SU-DHL-6 (cell line): Measurements from ENCODE around the gene PDCD11.

Experiments
- H2AFZ ChIP-seq: fragments of 200-600 bp; sonication (generic); 2 replicates; pipeline ENCODE4 v1.6.1; 2014; ENCODE audit warnings: low read depth, mild to moderate bottlenecking, moderate library complexity, mixed read lengths, antibody characterized with exemption, low read length; ENCODE audit not compliant: severe bottlenecking
- H3F3A ChIP-seq: fragments of 200-600 bp; shearing (Covaris generic); 2 replicates; pipeline ENCODE4 v1.6.0; 2016; ENCODE audit warnings: antibody characterized with exemption, mild to moderate bottlenecking; ENCODE audit not compliant: insufficient read depth
- H3K27ac ChIP-seq: fragments of 200-600 bp; sonication (generic); 2 replicates; pipeline ENCODE4 v1.5.1; 2016; ENCODE audit warnings: low read depth, mild to moderate bottlenecking, low read length, moderate library complexity, mixed read lengths
- H3K27me3 ChIP-seq: fragments of 200-600 bp; sonication (generic), shearing (Covaris generic); 2 replicates; pipeline ENCODE4 v1.6.0; 2014; ENCODE audit warnings: mild to moderate bottlenecking, low read length
- H3K36me3 ChIP-seq: fragments of 200-600 bp; sonication (generic); 2 replicates; pipeline ENCODE4 v1.6.1; 2014; ENCODE audit warnings: mild to moderate bottlenecking, low read length, mixed read lengths
- H3K4me2 ChIP-seq: fragments of 300-600, 200-600 bp; shearing (Covaris generic), sonication (generic); 2 replicates; pipeline ENCODE4 v1.6.0; 2014; ENCODE audit warnings: low read length, low read depth, mild to moderate bottlenecking; ENCODE audit not compliant: poor library complexity, severe bottlenecking
- H3K4me3 ChIP-seq: fragments of 200-600 bp; sonication (generic); 2 replicates; pipeline ENCODE4 v1.5.1; 2014; ENCODE audit warnings: antibody characterized with exemption, low read length, mild to moderate bottlenecking, mixed read lengths; ENCODE audit not compliant: insufficient read depth, poor library complexity, severe bottlenecking
- H3K79me2 ChIP-seq: fragments of 200-600 bp; sonication (generic); 2 replicates; pipeline ENCODE4 v1.6.1; 2014; ENCODE audit warnings: mild to moderate bottlenecking, low read length, moderate library complexity; ENCODE audit not compliant: insufficient read depth
- H3K9ac ChIP-seq: fragments of 200-600 bp; sonication (generic); 2 replicates; pipeline ENCODE4 v1.7.0; 2014; ENCODE audit warnings: mild to moderate bottlenecking, low read length
- H3K9me2 ChIP-seq: fragments of 200-600 bp; sonication (generic); replicated peaks from 2 replicates; pipeline ENCODE4 v1.6.1; 2014; ENCODE audit warnings: low read length; ENCODE audit not compliant: insufficient read depth
- H3K9me3 ChIP-seq: fragments of 200-600 bp; sonication (generic); 2 replicates; pipeline ENCODE4 v1.6.1; 2014; ENCODE audit warnings: low read length, mixed read lengths; ENCODE audit not compliant: insufficient read depth
- H4K20me1 ChIP-seq: fragments of 200-600 bp; sonication (generic); 2 replicates; pipeline ENCODE4 v1.6.1; 2014; ENCODE audit warnings: low read depth, mild to moderate bottlenecking, antibody characterized with exemption, low read length, moderate library complexity, mixed read lengths
- CTCF ChIP-seq: fragments of 200-600 bp; sonication (generic); IDR thresholded peaks from one replicate; pipeline ENCODE4 v1.5.1; 2017; ENCODE audit warnings: antibody characterized with exemption, mild to moderate bottlenecking, low read length, moderate library complexity; ENCODE audit not compliant: insufficient read depth, poor library complexity, severe bottlenecking
- EZH2phosphoT487 ChIP-seq: fragments of 200-600 bp; sonication (generic), shearing (Covaris generic); conservative IDR thresholded peaks from 2 replicates; pipeline ENCODE4 v1.6.1; 2018; ENCODE audit warnings: mild to moderate bottlenecking, antibody characterized with exemption, low read length, moderate library complexity, mixed read lengths

The PDCD11 gene

GRCh38 chr10:103449208-103450144 is 53.0 kb downstream of the PDCD11 start:
- no peak overlapping the region for H3K9ac ChIP-seq
- H3K27me3 ChIP-seq, result no peaks in the 10 kb centered on the region
- no peaks in the 10 kb centered on the region for H3F3A ChIP-seq
- H3K9me2 ChIP-seq, result no peaks in the 10 kb centered on the region
- TF ChIP-seq EZH2phosphoT487, result no peak
- no peak overlapping the region for H3K27ac ChIP-seq
- H3K79me2 ChIP-seq, result no peaks in the 10 kb centered on the region
- no peak overlapping the region for H2AFZ ChIP-seq
- no peaks in the 10 kb centered on the region for H3K36me3 ChIP-seq
- no peak overlapping the region for H3K4me2 ChIP-seq
- H3K4me3 ChIP-seq, result no peak overlapping the region
- H3K9me3 ChIP-seq, result no peaks in the 10 kb centered on the region
- H4K20me1 ChIP-seq, result no peaks in the 10 kb centered on the region

DNA sequence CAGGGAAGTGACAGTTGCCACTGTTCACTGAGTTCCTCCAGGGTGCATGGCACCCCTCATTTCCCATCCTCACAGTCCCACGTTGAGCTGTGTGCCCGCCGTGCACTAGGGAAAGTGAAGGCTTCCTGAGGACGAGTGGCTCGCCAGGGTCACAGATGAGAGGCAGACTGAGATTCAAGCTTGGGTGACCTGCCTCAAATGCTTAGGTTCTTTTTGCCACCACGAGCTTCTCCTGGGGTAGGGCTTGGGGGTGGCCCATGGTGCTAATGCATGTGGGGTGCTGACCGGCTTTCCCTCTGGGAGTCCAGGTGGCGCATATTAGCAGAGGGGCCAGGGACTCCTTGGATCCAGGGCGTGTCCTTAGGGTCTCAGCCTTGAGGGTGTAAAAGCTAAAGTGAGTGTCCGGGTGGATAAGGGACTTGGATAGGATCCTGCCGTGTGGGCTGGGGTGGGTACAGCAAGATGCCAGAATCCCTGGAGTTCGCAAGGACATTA is 53.8 kb downstream of the PDCD11 start:
- no peak for TF ChIP-seq EZH2phosphoT487
- no peak for TF ChIP-seq CTCF
- Histone ChIP-seq H3K4me2 (no peak overlapping the region), H3K9me3 (no peaks in the 10 kb centered on the region), H4K20me1 (no peaks in the 10 kb centered on the region), H3K27ac (no peak overlapping the region), H3K9me2 (no peaks in the 10 kb centered on the region), H2AFZ (no peak overlapping the region), H3K27me3 (no peaks in the 10 kb centered on the region), H3K36me3 (no peaks in the 10 kb centered on the region), H3K4me3 (no peak overlapping the region), H3K79me2 (no peaks in the 10 kb centered on the region), H3F3A (no peaks in the 10 kb centered on the region), H3K9ac (no peak overlapping the region)

DNA sequence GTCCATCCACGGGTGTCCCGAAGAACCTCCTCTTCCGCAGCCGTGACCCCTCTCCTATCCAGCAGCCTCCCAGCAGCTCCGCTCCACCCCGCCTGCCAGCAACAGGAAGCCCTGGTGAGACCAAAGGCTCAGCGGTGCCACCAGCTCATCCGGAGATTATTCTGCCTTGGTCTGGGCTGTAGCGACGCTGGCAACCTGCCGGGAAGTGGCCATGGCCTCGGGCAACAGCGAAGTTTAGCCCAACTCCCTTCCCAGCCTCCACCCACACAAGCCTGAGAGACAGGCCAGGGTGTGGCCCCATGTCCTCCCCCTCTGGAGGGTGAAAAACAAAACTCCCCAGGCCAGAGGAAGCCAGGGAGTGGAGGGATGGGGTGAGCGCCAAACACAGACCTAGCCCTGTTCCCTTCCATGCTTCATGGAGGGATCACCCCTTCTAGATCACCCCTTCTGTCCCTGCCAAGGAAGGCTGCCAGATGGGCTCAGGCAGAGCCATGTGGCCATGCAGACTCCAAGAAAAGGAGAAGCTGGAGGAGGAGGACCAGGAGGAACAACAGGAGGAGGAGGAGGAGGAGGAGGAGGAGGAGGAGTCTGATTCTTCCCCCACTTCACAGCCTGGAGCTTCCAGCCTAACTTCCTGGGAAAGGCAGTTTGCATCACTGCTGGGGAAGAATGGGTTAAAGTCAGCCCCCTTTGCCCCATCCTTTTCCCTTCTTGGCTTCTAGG is 54.8 kb downstream of the PDCD11 start:
- Histone ChIP-seq H3K27me3 (no peaks in the 10 kb centered on the region), H3K9me3 (no peaks in the 10 kb centered on the region), H3K79me2 (no peaks in the 10 kb centered on the region), H3K9ac (no peak overlapping the region), H3K4me2 (no peak overlapping the region), H3K4me3 (no peak overlapping the region), H3K36me3 (no peaks in the 10 kb centered on the region), H3K9me2 (no peaks in the 10 kb centered on the region), H3K27ac (no peak overlapping the region), H2AFZ (no peak overlapping the region), H4K20me1 (no peaks in the 10 kb centered on the region), H3F3A (no peaks in the 10 kb centered on the region)
- TF ChIP-seq EZH2phosphoT487, result no peak
- no peak for TF ChIP-seq CTCF
